GM23338 (cell line): ENCODE data around the gene SSB. TPM values are rescaled to one million over a fixed set of nuclear protein-coding genes. Genes with fewer than 3 reads are reported as not detected.
A peak's percentile ranks its signal among the peaks of the same experiment; 100 is the strongest.

ENCODE experiments used
- ATAC-seq: fragments of 200-7000 bp; cut with Tn5 transposase; 3 replicates; pipeline ENCODE4 v1.9.1; 2020
- DNase-seq: peaks from one replicate; pipeline ENCODE4 v3.0.0-alpha.2; 2015; ENCODE audit warnings: low spot score
- H2AFZ ChIP-seq: fragments of 200-600 bp; sonication (generic); 2 replicates; pipeline ENCODE4 v1.8.0; 2016; ENCODE audit warnings: antibody characterized with exemption, mild to moderate bottlenecking, moderate library complexity
- H3F3A ChIP-seq: fragments of 200-600 bp; sonication (generic); replicated peaks from 2 replicates; pipeline ENCODE4 v1.8.0; 2017; ENCODE audit warnings: antibody characterized with exemption, mixed run types, low read depth
- H3K27ac ChIP-seq: fragments of 200-600 bp; sonication (generic); 2 replicates; pipeline ENCODE4 v1.6.1; 2016; ENCODE audit warnings: low read depth
- H3K27me3 ChIP-seq: fragments of 200-600 bp; sonication (generic); 2 replicates; pipeline ENCODE4 v1.8.0; 2016; ENCODE audit warnings: mild to moderate bottlenecking, mixed run types, moderate library complexity; ENCODE audit not compliant: insufficient read depth
- H3K36me3 ChIP-seq: fragments of 200-600 bp; sonication (generic); 2 replicates; pipeline ENCODE4 v1.8.0; 2016; ENCODE audit warnings: mild to moderate bottlenecking; ENCODE audit not compliant: insufficient read depth
- H3K4me1 ChIP-seq: fragments of 200-600 bp; sonication (generic); 2 replicates; pipeline ENCODE4 v1.8.0; 2016; ENCODE audit warnings: mild to moderate bottlenecking, moderate library complexity; ENCODE audit not compliant: insufficient read depth
- H3K4me2 ChIP-seq: fragments of 200-600 bp; sonication (generic); 2 replicates; pipeline ENCODE4 v1.7.1; 2017; ENCODE audit warnings: mixed run types
- H3K4me3 ChIP-seq: fragments of 200-600 bp; sonication (generic); 2 replicates; pipeline ENCODE4 v1.6.1; 2016; ENCODE audit warnings: mixed run types
- H3K79me2 ChIP-seq: fragments of 200-600 bp; sonication (generic); replicated peaks from 2 replicates; pipeline ENCODE4 v1.8.0; 2017; ENCODE audit warnings: mild to moderate bottlenecking; ENCODE audit not compliant: insufficient read depth
- H3K9me2 ChIP-seq: fragments of 200-600 bp; sonication (generic); 2 replicates; pipeline ENCODE4 v1.8.0; 2017; ENCODE audit not compliant: insufficient read depth
- H4K20me1 ChIP-seq: fragments of 200-600 bp; sonication (generic); replicated peaks from 2 replicates; pipeline ENCODE4 v1.8.0; 2017; ENCODE audit warnings: mild to moderate bottlenecking; ENCODE audit not compliant: insufficient read depth
- H3K27ac Mint-ChIP-seq: 2 replicates; pipeline ENCODE4 v1.8.0; 2020; ENCODE audit warnings: inconsistent platforms, mild to moderate bottlenecking, moderate library complexity, mixed read lengths
- H3K27me3 Mint-ChIP-seq: 3 replicates; pipeline ENCODE4 v1.8.0; 2022; ENCODE audit warnings: low read depth, mild to moderate bottlenecking, moderate library complexity, mixed read lengths, inconsistent platforms; ENCODE audit not compliant: insufficient read depth, poor library complexity
- H3K36me3 Mint-ChIP-seq: 3 replicates; pipeline ENCODE4 v1.8.0; 2021; ENCODE audit warnings: low read depth, mild to moderate bottlenecking, inconsistent platforms, moderate library complexity, mixed read lengths
- H3K4me1 Mint-ChIP-seq: 3 replicates; pipeline ENCODE4 v1.8.0; 2020; ENCODE audit warnings: mild to moderate bottlenecking, inconsistent platforms, mixed read lengths
- H3K4me3 Mint-ChIP-seq: 3 replicates; pipeline ENCODE4 v1.8.0; 2021; ENCODE audit warnings: moderate library complexity, mild to moderate bottlenecking, inconsistent platforms, mixed read lengths
- H3K9me3 Mint-ChIP-seq: 3 replicates; pipeline ENCODE4 v1.8.0; 2020; ENCODE audit warnings: moderate library complexity, mild to moderate bottlenecking, inconsistent platforms, mixed read lengths
- CREB1 ChIP-seq: fragments of 250-450 bp; sonication (Bioruptor Pico); IDR thresholded peaks from 2 replicates; pipeline ENCODE4 v1.5.0; 2020; ENCODE audit warnings: low read depth, mild to moderate bottlenecking, moderate library complexity
- CTCF ChIP-seq, 2 experiments: fragments of 200-600 bp in 1 of 2; sonication (generic) in 1 of 2; conservative IDR thresholded peaks; 2 replicates each; pipeline versions ENCODE4 v1.5.1 to v1.6.1; 2016 to 2017; ENCODE audit warnings: antibody characterized with exemption in 2 of 2, low read depth in 2 of 2, mild to moderate bottlenecking in 2 of 2, moderate library complexity in 1 of 2
- ETS1 ChIP-seq: IDR thresholded peaks from 2 replicates; pipeline ENCODE4 v1.6.1; 2016; ENCODE audit warnings: antibody characterized with exemption
- EZH2 ChIP-seq: fragments of 200-600 bp; sonication (generic); IDR thresholded peaks from one replicate; pipeline ENCODE4 v1.8.0; 2017; ENCODE audit warnings: antibody characterized with exemption, mild to moderate bottlenecking, low read depth; ENCODE audit not compliant: unreplicated experiment
- EZH2phosphoT487 ChIP-seq: fragments of 200-600 bp; sonication (generic); IDR thresholded peaks from one replicate; pipeline ENCODE4 v1.8.1; 2018; ENCODE audit warnings: antibody characterized with exemption; ENCODE audit not compliant: unreplicated experiment
- JUNB ChIP-seq: IDR thresholded peaks from one replicate; pipeline ENCODE4 v1.6.1; 2016; ENCODE audit warnings: antibody characterized with exemption; ENCODE audit not compliant: unreplicated experiment
- NANOG ChIP-seq: IDR thresholded peaks from 2 replicates; pipeline ENCODE4 v1.6.1; 2016; ENCODE audit warnings: antibody characterized with exemption, borderline replicate concordance
- POLR2AphosphoS5 ChIP-seq: IDR thresholded peaks from 2 replicates; pipeline ENCODE4 v1.6.1; 2016; ENCODE audit warnings: antibody characterized with exemption, low read depth
- REST ChIP-seq: IDR thresholded peaks from one replicate; pipeline ENCODE4 v1.6.1; 2018; ENCODE audit warnings: antibody characterized with exemption; ENCODE audit not compliant: unreplicated experiment
- STAT1 ChIP-seq: IDR thresholded peaks from one replicate; pipeline ENCODE4 v1.6.1; 2016; ENCODE audit warnings: antibody characterized with exemption; ENCODE audit not compliant: unreplicated experiment
- ZNF114 ChIP-seq: fragments of 250-450 bp; sonication (Bioruptor Pico); IDR thresholded peaks from 2 replicates; pipeline ENCODE4 v1.5.0; 2020; ENCODE audit warnings: mild to moderate bottlenecking, moderate library complexity
- ZNF331 ChIP-seq: fragments of 250-450 bp; sonication (Bioruptor Pico); IDR thresholded peaks from 2 replicates; pipeline ENCODE4 v1.5.0; 2020; ENCODE audit warnings: low read depth, mild to moderate bottlenecking, moderate library complexity
- ZNF462 ChIP-seq: fragments of 250-450 bp; sonication (Bioruptor Pico); IDR thresholded peaks from 2 replicates; pipeline ENCODE4 v1.5.0; 2020; ENCODE audit warnings: mild to moderate bottlenecking, moderate library complexity
- polyA plus RNA-seq: library from polyadenylated mRNA; unstranded; fragments of >200 nt; fragmentation: Nextera tagmentation; extraction: Ambion mirVana; gene quantifications from 2 replicates; pipeline ENCODE4 v1.2.1, GENCODE V29; 2016
- total RNA-seq: library from RNA; depleted of rRNA; stranded (reverse); fragments of >200 nt; shearing (Covaris generic); gene quantifications from 2 replicates; pipeline ENCODE4 v1.2.3, GENCODE V29; 2014

Gene SSB
- total and polyA plus RNA-seq, 2 experiments from 2014 or later, result 246 to 1,104 TPM

- Histone ChIP-seq H3K4me1 (0 out of 2 replicates have a peak, but pooled peaks cover 6% of the 10 kb centered on the region), H3K27ac (peak overlapping the region; percentile 51; the same call in 1 of the 2 replicates), H3F3A (no peaks in the 10 kb centered on the region), H3K4me2 (no peak overlapping the region), H3K36me3 (no peaks in the 10 kb centered on the region), H3K4me3 (no peak overlapping the region), H3K79me2 (peaks cover 48% of the 10 kb centered on the region), H2AFZ (no peak overlapping the region), H4K20me1 (no peaks in the 10 kb centered on the region), H3K9me2 (no peaks in the 10 kb centered on the region; the same call in 1 of the 2 replicates), H3K27me3 (no peaks in the 10 kb centered on the region)
- no peaks in the 10 kb centered on the region for H3K27me3 Mint-ChIP-seq
- no peak overlapping the region for H3K27ac Mint-ChIP-seq
- H3K4me1 Mint-ChIP-seq, result no peaks in the 10 kb centered on the region; the same call in 2 of the 3 replicates
- no peak for ATAC-seq
- peaks cover 31% of the 10 kb centered on the region; the same call in 2 of the 3 replicates for H3K36me3 Mint-ChIP-seq
- no peak for DNase-seq
- TF ChIP-seq EZH2phosphoT487, result no peak
- no peak for TF ChIP-seq ZNF114 (CRISPR knock-in tag)
- no peak for TF ChIP-seq JUNB
- TF ChIP-seq POLR2AphosphoS5, result no peak
- TF ChIP-seq STAT1, result no peak
- TF ChIP-seq EZH2, result no peak
- TF ChIP-seq ZNF462, result no peak
- TF ChIP-seq ETS1, result no peak
- TF ChIP-seq NANOG, result no peak
- TF ChIP-seq CTCF (conservative IDR thresholded peaks at IDR 0.05; ENCODE audit: low read depth in 2 of 2), result no peak
- TF ChIP-seq CREB1 (CRISPR knock-in tag), result no peak
- TF ChIP-seq ZNF331 (CRISPR knock-in tag), result no peak
- no peak for TF ChIP-seq REST
- H3K4me3 Mint-ChIP-seq, result no peak overlapping the region
- H3K9me3 Mint-ChIP-seq, result peaks cover 11% of the 10 kb centered on the region; the same call in 2 of the 3 replicates
These were observed 54.5 kb downstream of the SSB start for GRCh38 chr2:169853041-169853668.
